ENCODE results near the gene SIRT5. TPM values are rescaled to one million over a fixed set of nuclear protein-coding genes. Genes with fewer than 3 reads are reported as not detected.

SIRT5 gene
- total RNA-seq, 6 experiments from 2014 or later, result 9.3 to 28.3 (median 15.5) TPM

GRCh38 chr6:13576017-13576416, 1.6 kb downstream of the SIRT5 start:
- Histone ChIP-seq H3K9me3 (no peaks in the 10 kb centered on the region), H3K27ac (peak overlapping the region in 2 of 3 donors; percentile 95 to 96), H3K4me3 (peak overlapping the region in 1 of 3 donors; percentile 7), H3K4me1 (peaks cover 0 to 36% (median 5%) of the 10 kb centered on the region in 4 donors), H3K27me3 (no peaks in the 10 kb centered on the region), H3K36me3 (no peaks in the 10 kb centered on the region)
- DNase-seq, result no peak
- WGBS (ENCODE audit: insufficient coverage, low coverage, low lambda C conversion rate, missing lambda C conversion rate), result 44% methylated on average over 3 of the region's 3 CpGs
- no peak for ATAC-seq
- intact Hi-C loops (cut with DNase I), result loop anchor here in 1 of 2 donors (10.0 kb wide), 1 partner anchor 91 kb away; the partner anchor contains the start of gene GFOD1
- TF ChIP-seq CTCF (IDR thresholded peaks at IDR 0.05) (no peak), POLR2A (IDR thresholded peaks at IDR 0.05) (no peak)

GRCh38 chr6:13577926-13578325, 3.5 kb downstream of the SIRT5 start:
- Histone ChIP-seq H3K27ac (no peak overlapping the region), H3K4me3 (no peak overlapping the region), H3K9me3 (no peaks in the 10 kb centered on the region), H3K4me1 (peaks cover 0 to 25% (median 5%) of the 10 kb centered on the region in 4 donors), H3K36me3 (peaks cover 0 to 9% (median 0%) of the 10 kb centered on the region in 4 donors), H3K27me3 (no peaks in the 10 kb centered on the region)
- intact Hi-C loops (cut with DNase I), result loop anchor here in 1 of 2 donors (10.0 kb wide), 1 partner anchor 93 kb away; the partner anchor contains the start of gene GFOD1
- DNase-seq, result no peak
- WGBS (ENCODE audit: insufficient coverage, low coverage, low lambda C conversion rate, missing lambda C conversion rate), result 86% methylated on average over 3 of the region's 3 CpGs
- no peak for ATAC-seq
- no peak for TF ChIP-seq CTCF (IDR thresholded peaks at IDR 0.05)
- no peak for TF ChIP-seq POLR2A (IDR thresholded peaks at IDR 0.05)

- ATAC-seq, result no peak
- H3K4me3 ChIP-seq, result no peak overlapping the region
- 45% methylated on average over 1 of the region's 1 CpG for whole genome bisulfite sequencing (ENCODE audit: insufficient coverage, low coverage, low lambda C conversion rate, missing lambda C conversion rate)
- no peak overlapping the region for H3K27ac ChIP-seq
- no peaks in the 10 kb centered on the region for H3K9me3 ChIP-seq
- TF ChIP-seq POLR2A (IDR thresholded peaks at IDR 0.05), result no peak
- TF ChIP-seq CTCF (IDR thresholded peaks at IDR 0.05), result no peak
- peaks cover 0 to 20% (median 5%) of the 10 kb centered on the region in 4 donors for H3K4me1 ChIP-seq
- no peaks in the 10 kb centered on the region for H3K27me3 ChIP-seq
- peaks cover 0 to 9% (median 3%) of the 10 kb centered on the region in 4 donors for H3K36me3 ChIP-seq
- intact Hi-C loops (cut with DNase I), result loop anchor here in 1 of 2 donors (10.0 kb wide), 1 partner anchor 95 kb away; the partner anchor contains the start of gene GFOD1
- DNase-seq, result no peak
Measured at GRCh38 chr6:13579911-13580310, 5.5 kb downstream of the SIRT5 start.

- TF ChIP-seq POLR2A (IDR thresholded peaks at IDR 0.05) (no peak), CTCF (IDR thresholded peaks at IDR 0.05) (no peak)
- intact Hi-C loops (cut with DNase I), result no loop called here
- Histone ChIP-seq H3K27me3 (no peaks in the 10 kb centered on the region), H3K9me3 (no peaks in the 10 kb centered on the region), H3K36me3 (peaks cover 0 to 11% (median 5%) of the 10 kb centered on the region in 4 donors), H3K4me3 (no peak overlapping the region), H3K27ac (no peak overlapping the region), H3K4me1 (peaks cover 0 to 5% (median 0%) of the 10 kb centered on the region in 4 donors)
- ATAC-seq, result peak in 3 of 4 donors; percentile 19 to 34 (median 21)
- no peak for DNase-seq
- WGBS (ENCODE audit: insufficient coverage, low coverage, low lambda C conversion rate, missing lambda C conversion rate), result 83% methylated on average over 8 of the region's 9 CpGs
Measured at GRCh38 chr6:13581700-13582229, 7.4 kb downstream of the SIRT5 start.
